ENCODE results near the gene A1BG. TPM values are rescaled to one million over a fixed set of nuclear protein-coding genes. Genes with fewer than 3 reads are reported as not detected.

A1BG gene
- total and polyA plus RNA-seq, 2 of the 13 experiments (the other 11 are each of a cell fraction or from before 2014, with no cell fraction given) = 14.7 to 41.4 TPM

GRCh38 chr19:58380662-58381459, 27.6 kb upstream of the A1BG start, which contains the start of gene ZNF837 (continued):
- TF ChIP-seq RFX5 (IDR thresholded peaks at IDR 0.05; ENCODE audit: low read depth, low read length) (peak; percentile 44), FOXK2 (IDR thresholded peaks at IDR 0.05) (no peak; the same call in 1 of the 2 replicates), ARNT (IDR thresholded peaks at IDR 0.05) (no peak), TFAP4 (IDR thresholded peaks at IDR 0.05; ENCODE audit: borderline replicate concordance, low read depth) (peak; percentile 18; the same call in 1 of the 2 replicates), GLI4 (CRISPR knock-in tag; IDR thresholded peaks at IDR 0.05; ENCODE audit: borderline replicate concordance) (peak; percentile 48; the same call in 1 of the 2 replicates), ZNF543 (CRISPR knock-in tag; IDR thresholded peaks at IDR 0.05) (peak; percentile 89; the same call in 1 of the 2 replicates), AKNA (CRISPR knock-in tag; IDR thresholded peaks at IDR 0.05; ENCODE audit: borderline replicate concordance) (no peak), REXO4 (CRISPR knock-in tag; IDR thresholded peaks at IDR 0.05; ENCODE audit: borderline replicate concordance) (no peak), ZNF512B (CRISPR knock-in tag; IDR thresholded peaks at IDR 0.05; ENCODE audit: borderline replicate concordance) (no peak), KLF12 (CRISPR knock-in tag; IDR thresholded peaks at IDR 0.05; ENCODE audit: borderline replicate concordance) (no peak), ZNF773 (CRISPR knock-in tag; IDR thresholded peaks at IDR 0.05; ENCODE audit: borderline replicate concordance) (peak; percentile 75; the same call in 1 of the 2 replicates), SOX6 (IDR thresholded peaks at IDR 0.05) (no peak), SOX6 (CRISPR knock-in tag; IDR thresholded peaks at IDR 0.05) (peak; percentile 65), SIN3A (IDR thresholded peaks at IDR 0.05; ENCODE audit: borderline replicate concordance, low read depth, low read length) (peak; percentile 67; the same call in 1 of the 2 replicates), GRHL1 (CRISPR knock-in tag; conservative IDR thresholded peaks at IDR 0.05) (no peak), HOXA3 (CRISPR knock-in tag; IDR thresholded peaks at IDR 0.05) (peak; percentile 96), RELA (CRISPR knock-in tag; IDR thresholded peaks at IDR 0.05) (0 out of 2 replicates have a peak, but pooled peaks have one; percentile 61), MLLT10 (CRISPR knock-in tag; IDR thresholded peaks at IDR 0.05) (no peak), ZNF564 (CRISPR knock-in tag; IDR thresholded peaks at IDR 0.05) (peak; percentile 89; the same call in 1 of the 2 replicates), AKAP8 (CRISPR knock-in tag; IDR thresholded peaks at IDR 0.05) (no peak)
